ENCODE measurements around the gene MIS18A.
"Not testable (repeated sequence)": the region's sequence is repeated elsewhere in the genome, so short reads cannot be mapped to it uniquely, and the experiment has no call there.

MIS18A gene

GRCh38 chr21:32260130-32260529 lies 18.7 kb downstream of the MIS18A start:
- Histone ChIP-seq H3K9me2 (replicated peaks; ENCODE audit: insufficient read depth, low read length) (no peaks in the 10 kb centered on the region), H3K27me3 (replicated peaks; ENCODE audit: insufficient read depth, low read length) (no peaks in the 10 kb centered on the region), H4K20me1 (ENCODE audit: insufficient read depth, low read length) (no peaks in the 10 kb centered on the region), H3F3A (ENCODE audit: insufficient read depth, low read length) (no peaks in the 10 kb centered on the region), H3K4me2 (ENCODE audit: low read depth, low read length) (no peak overlapping the region), H3K4me3 (ENCODE audit: low read length) (no peak overlapping the region), H3K9me3 (replicated peaks; ENCODE audit: insufficient read depth, low read length) (no peaks in the 10 kb centered on the region), H3K4me1 (ENCODE audit: low read length) (no peaks in the 10 kb centered on the region), H3K36me3 (replicated peaks; ENCODE audit: insufficient read depth, low read length) (no peaks in the 10 kb centered on the region), H3K79me2 (ENCODE audit: low read length) (no peaks in the 10 kb centered on the region), H3K27ac (ENCODE audit: low read length) (no peak overlapping the region), H3K9ac (ENCODE audit: low read length) (no peak overlapping the region), H2AFZ (ENCODE audit: low read length) (no peak overlapping the region)
- DNase-seq, result no peak
- no peak for TF ChIP-seq EZH2phosphoT487 (IDR thresholded peaks at IDR 0.05; ENCODE audit: low read length)

GRCh38 chr21:32258786-32259048 lies 20.1 kb downstream of the MIS18A start:
- H3K36me3 ChIP-seq (replicated peaks; ENCODE audit: insufficient read depth, low read length); H3K9me2 ChIP-seq (replicated peaks; ENCODE audit: insufficient read depth, low read length); H3K4me2 ChIP-seq (ENCODE audit: low read depth, low read length); DNase-seq; H2AFZ ChIP-seq (ENCODE audit: low read length); H3K9ac ChIP-seq (ENCODE audit: low read length); H4K20me1 ChIP-seq (ENCODE audit: insufficient read depth, low read length); H3K4me1 ChIP-seq (ENCODE audit: low read length); H3K9me3 ChIP-seq (replicated peaks; ENCODE audit: insufficient read depth, low read length); H3F3A ChIP-seq (ENCODE audit: insufficient read depth, low read length); H3K27me3 ChIP-seq (replicated peaks; ENCODE audit: insufficient read depth, low read length); H3K27ac ChIP-seq (ENCODE audit: low read length); H3K79me2 ChIP-seq (ENCODE audit: low read length); H3K4me3 ChIP-seq (ENCODE audit: low read length): not testable (repeated sequence)

- DNase-seq, result peak; percentile 84
- H2AFZ ChIP-seq (ENCODE audit: low read length), result no peak overlapping the region
- no peaks in the 10 kb centered on the region for H4K20me1 ChIP-seq (ENCODE audit: insufficient read depth, low read length)
- no peaks in the 10 kb centered on the region for H3F3A ChIP-seq (ENCODE audit: insufficient read depth, low read length)
- no peak overlapping the region for H3K27ac ChIP-seq (ENCODE audit: low read length)
- H3K27me3 ChIP-seq (replicated peaks; ENCODE audit: insufficient read depth, low read length), result no peaks in the 10 kb centered on the region
- no peaks in the 10 kb centered on the region for H3K36me3 ChIP-seq (replicated peaks; ENCODE audit: insufficient read depth, low read length)
- no peak overlapping the region for H3K4me2 ChIP-seq (ENCODE audit: low read depth, low read length)
- H3K9me2 ChIP-seq (replicated peaks; ENCODE audit: insufficient read depth, low read length), result no peaks in the 10 kb centered on the region
- H3K9ac ChIP-seq (ENCODE audit: low read length), result no peak overlapping the region
- no peaks in the 10 kb centered on the region for H3K4me1 ChIP-seq (ENCODE audit: low read length)
- H3K9me3 ChIP-seq (replicated peaks; ENCODE audit: insufficient read depth, low read length), result no peaks in the 10 kb centered on the region
- TF ChIP-seq EZH2 (optimal IDR thresholded peaks at IDR 0.05; ENCODE audit: low read depth, low read length), result no peak
- TF ChIP-seq CTCF (IDR thresholded peaks at IDR 0.05; ENCODE audit: low read length), result peak; percentile 82
- no peak for TF ChIP-seq EZH2phosphoT487 (IDR thresholded peaks at IDR 0.05; ENCODE audit: low read length)
- no peaks in the 10 kb centered on the region for H3K79me2 ChIP-seq (ENCODE audit: low read length)
- H3K4me3 ChIP-seq (ENCODE audit: low read length), result no peak overlapping the region
Measured at GRCh38 chr21:32257962-32258785, 20.7 kb downstream of the MIS18A start.

- H3K27ac ChIP-seq (ENCODE audit: low read length), result no peak overlapping the region
- H3K9me2 ChIP-seq (replicated peaks; ENCODE audit: insufficient read depth, low read length), result no peaks in the 10 kb centered on the region
- H4K20me1 ChIP-seq (ENCODE audit: insufficient read depth, low read length), result no peaks in the 10 kb centered on the region
- H3K9ac ChIP-seq (ENCODE audit: low read length), result no peak overlapping the region
- H3K27me3 ChIP-seq (replicated peaks; ENCODE audit: insufficient read depth, low read length), result no peaks in the 10 kb centered on the region
- H3K4me3 ChIP-seq (ENCODE audit: low read length), result no peak overlapping the region
- no peaks in the 10 kb centered on the region for H3K79me2 ChIP-seq (ENCODE audit: low read length)
- H3K4me1 ChIP-seq (ENCODE audit: low read length), result no peaks in the 10 kb centered on the region
- TF ChIP-seq EZH2 (optimal IDR thresholded peaks at IDR 0.05; ENCODE audit: low read depth, low read length) (no peak), EZH2phosphoT487 (IDR thresholded peaks at IDR 0.05; ENCODE audit: low read length) (no peak), CTCF (IDR thresholded peaks at IDR 0.05; ENCODE audit: low read length) (no peak)
- no peaks in the 10 kb centered on the region for H3F3A ChIP-seq (ENCODE audit: insufficient read depth, low read length)
- no peak overlapping the region for H3K4me2 ChIP-seq (ENCODE audit: low read depth, low read length)
- no peaks in the 10 kb centered on the region for H3K36me3 ChIP-seq (replicated peaks; ENCODE audit: insufficient read depth, low read length)
- H3K9me3 ChIP-seq (replicated peaks; ENCODE audit: insufficient read depth, low read length), result no peaks in the 10 kb centered on the region
- DNase-seq, result no peak
- H2AFZ ChIP-seq (ENCODE audit: low read length), result no peak overlapping the region
Measured at GRCh38 chr21:32256873-32257620, 21.8 kb downstream of the MIS18A start.

Data from MM.1S (cell line).